H1 (cell line): ENCODE results near the gene CDK5R1.

Source experiments
- CHD1 ChIP-seq: IDR thresholded peaks from 2 replicates; pipeline ENCODE4 v1.6.1; 2012; ENCODE audit warnings: low read depth, low read length, improper control_type of control experiment
- EP300 ChIP-seq, 2 experiments: IDR thresholded peaks; 1 replicate in 1 of 2; 2 replicates in 1 of 2; pipeline ENCODE4 v1.6.1; 2011 to 2012; ENCODE audit warnings: low read depth in 2 of 2, low read length in 2 of 2, mild to moderate bottlenecking in 2 of 2, borderline replicate concordance in 1 of 2, inconsistent platforms in 1 of 2, moderate library complexity in 1 of 2
- EZH2 ChIP-seq: fragments of 200-600 bp; sonication (generic); IDR thresholded peaks from 2 replicates; pipeline ENCODE4 v1.7.1; 2012; ENCODE audit warnings: low read depth, mild to moderate bottlenecking, moderate library complexity, low read length, inconsistent platforms; ENCODE audit not compliant: severe bottlenecking
- JUND ChIP-seq: IDR thresholded peaks from 2 replicates; pipeline ENCODE4 v1.6.1; 2011; ENCODE audit warnings: mild to moderate bottlenecking, improper control_type of control experiment, low read length
- POLR2A ChIP-seq, 2 experiments: IDR thresholded peaks; 1 replicate in 1 of 2; 2 replicates in 1 of 2; pipeline ENCODE4 v1.6.1; 2011; ENCODE audit warnings: low read depth in 2 of 2, low read length in 2 of 2, mild to moderate bottlenecking in 2 of 2; ENCODE audit errors: control extremely low read depth in 1 of 2
- POU5F1 ChIP-seq: IDR thresholded peaks from 2 replicates; pipeline ENCODE4 v1.6.1; 2011; ENCODE audit warnings: low read depth, mild to moderate bottlenecking, low read length, moderate library complexity
- RAD21 ChIP-seq, 2 experiments: IDR thresholded peaks in 1 of 2; conservative IDR thresholded peaks in 1 of 2; 2 replicates each; pipeline ENCODE4 v1.6.1; 2011; ENCODE audit warnings: low read depth in 2 of 2, low read length in 2 of 2, improper control_type of control experiment in 1 of 2, inconsistent platforms in 1 of 2, mild to moderate bottlenecking in 1 of 2, moderate library complexity in 1 of 2
- SIX5 ChIP-seq: IDR thresholded peaks from 2 replicates; pipeline ENCODE4 v1.6.1; 2011; ENCODE audit warnings: mild to moderate bottlenecking, low read depth, low read length
- TAF1 ChIP-seq: IDR thresholded peaks from 2 replicates; pipeline ENCODE4 v1.6.1; 2011; ENCODE audit warnings: mild to moderate bottlenecking, low read depth, low read length
- TF ChIP-seq, protein P1 (sequence below), 3 experiments: IDR thresholded peaks; 1 replicate in 2 of 3; 2 replicates in 1 of 3; pipeline versions ENCODE4 v1.5.1 to v1.6.1; 2011; ENCODE audit warnings: low read length in 3 of 3, mild to moderate bottlenecking in 3 of 3, inconsistent platforms in 2 of 3, low read depth in 1 of 3, moderate library complexity in 1 of 3; ENCODE audit not compliant: insufficient read depth in 1 of 3; ENCODE audit errors: control extremely low read depth in 1 of 3
- TF ChIP-seq, protein P2 (sequence below): IDR thresholded peaks from 2 replicates; pipeline ENCODE4 v1.6.1; 2012; ENCODE audit warnings: inconsistent platforms

DNA sequence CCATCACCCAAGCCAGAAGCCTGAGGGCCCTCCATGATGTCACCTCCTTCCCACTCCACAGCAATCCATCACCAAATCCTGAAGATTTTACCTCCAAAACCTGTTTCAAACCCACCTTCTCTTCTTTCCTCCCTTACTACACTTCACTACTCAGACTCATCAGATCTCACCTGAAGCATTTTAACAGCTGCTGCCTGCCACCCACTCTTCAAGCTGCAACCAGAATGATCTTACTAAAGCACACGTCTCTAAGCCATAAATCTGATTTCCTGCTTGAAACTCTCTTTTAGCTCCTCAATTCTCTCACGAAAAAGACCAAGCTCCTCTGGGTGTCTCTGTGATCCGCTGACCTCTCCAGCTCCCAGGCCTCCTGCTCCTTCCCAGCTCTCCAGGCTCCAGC lies 46.5 kb downstream of the CDK5R1 start:
- TF ChIP-seq POLR2A (IDR thresholded peaks at IDR 0.05; ENCODE audit: control extremely low read depth in 1 of 2, low read depth in 2 of 2, low read length in 2 of 2), result no peak
- no peak for TF ChIP-seq EP300 (IDR thresholded peaks at IDR 0.05; ENCODE audit: borderline replicate concordance in 1 of 2, low read depth in 2 of 2, low read length in 2 of 2)
- no peak for TF ChIP-seq TAF1
- TF ChIP-seq, protein P1, sequence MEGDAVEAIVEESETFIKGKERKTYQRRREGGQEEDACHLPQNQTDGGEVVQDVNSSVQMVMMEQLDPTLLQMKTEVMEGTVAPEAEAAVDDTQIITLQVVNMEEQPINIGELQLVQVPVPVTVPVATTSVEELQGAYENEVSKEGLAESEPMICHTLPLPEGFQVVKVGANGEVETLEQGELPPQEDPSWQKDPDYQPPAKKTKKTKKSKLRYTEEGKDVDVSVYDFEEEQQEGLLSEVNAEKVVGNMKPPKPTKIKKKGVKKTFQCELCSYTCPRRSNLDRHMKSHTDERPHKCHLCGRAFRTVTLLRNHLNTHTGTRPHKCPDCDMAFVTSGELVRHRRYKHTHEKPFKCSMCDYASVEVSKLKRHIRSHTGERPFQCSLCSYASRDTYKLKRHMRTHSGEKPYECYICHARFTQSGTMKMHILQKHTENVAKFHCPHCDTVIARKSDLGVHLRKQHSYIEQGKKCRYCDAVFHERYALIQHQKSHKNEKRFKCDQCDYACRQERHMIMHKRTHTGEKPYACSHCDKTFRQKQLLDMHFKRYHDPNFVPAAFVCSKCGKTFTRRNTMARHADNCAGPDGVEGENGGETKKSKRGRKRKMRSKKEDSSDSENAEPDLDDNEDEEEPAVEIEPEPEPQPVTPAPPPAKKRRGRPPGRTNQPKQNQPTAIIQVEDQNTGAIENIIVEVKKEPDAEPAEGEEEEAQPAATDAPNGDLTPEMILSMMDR (IDR thresholded peaks at IDR 0.05; ENCODE audit: control extremely low read depth in 1 of 3, insufficient read depth in 1 of 3, low read depth in 1 of 3, low read length in 3 of 3), result no peak
- TF ChIP-seq POU5F1, result no peak
- TF ChIP-seq JUND, result no peak
- no peak for TF ChIP-seq CHD1
- no peak for TF ChIP-seq RAD21 (IDR thresholded peaks at IDR 0.05 in 1 of 2, conservative IDR thresholded peaks at IDR 0.05 in 1 of 2; ENCODE audit: low read depth in 2 of 2, low read length in 2 of 2)
- TF ChIP-seq SIX5, result no peak
- no peak for TF ChIP-seq EZH2
- TF ChIP-seq, protein P2, sequence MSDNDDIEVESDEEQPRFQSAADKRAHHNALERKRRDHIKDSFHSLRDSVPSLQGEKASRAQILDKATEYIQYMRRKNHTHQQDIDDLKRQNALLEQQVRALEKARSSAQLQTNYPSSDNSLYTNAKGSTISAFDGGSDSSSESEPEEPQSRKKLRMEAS, result no peak
